GM20431 (cell line): ENCODE data around the gene DYNAP.

Experiments used
- in situ Hi-C: fragments of 300-500 bp; cut with MseI, MboI; formaldehyde crosslinking; loops from one replicate; pipeline ENCODE4 v1.15.0; 2020; ENCODE audit warnings: low sequenced_read_pairs; ENCODE audit not compliant: unreplicated experiment

Gene DYNAP

GRCh38 chr18:54590945-54591344, at the start of gene DYNAP:
Gene DYNAP (plus strand): TSS chr18:54591245. CDS start chr18:54591283, 38 bp downstream.
- in situ Hi-C loops: no loop called here

- in situ Hi-C loops: no loop called here
Observed at GRCh38 chr18:54551590-54551989, 39.5 kb upstream of the DYNAP start.

DNA sequence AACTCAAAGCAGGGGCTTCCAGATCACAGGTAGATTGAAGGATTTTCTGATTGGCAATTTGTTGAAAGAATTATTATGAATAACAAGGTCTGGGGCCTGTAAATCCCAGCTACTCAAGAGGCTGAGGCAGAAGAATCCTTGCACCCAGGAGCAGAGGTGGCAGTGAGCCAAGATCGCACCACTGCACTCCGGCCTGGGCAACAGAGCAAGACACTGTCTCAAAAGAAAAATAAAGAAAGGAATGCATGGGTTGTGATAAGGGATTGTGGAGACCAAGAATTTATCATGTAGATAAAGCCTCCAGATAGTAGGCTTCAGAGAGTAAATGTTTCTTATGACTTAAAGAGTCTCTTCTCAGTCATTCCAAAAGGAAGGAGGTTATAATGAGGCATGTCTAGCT, 35.8 kb upstream of the DYNAP start:
- in situ Hi-C loops: no loop called here

DNA sequence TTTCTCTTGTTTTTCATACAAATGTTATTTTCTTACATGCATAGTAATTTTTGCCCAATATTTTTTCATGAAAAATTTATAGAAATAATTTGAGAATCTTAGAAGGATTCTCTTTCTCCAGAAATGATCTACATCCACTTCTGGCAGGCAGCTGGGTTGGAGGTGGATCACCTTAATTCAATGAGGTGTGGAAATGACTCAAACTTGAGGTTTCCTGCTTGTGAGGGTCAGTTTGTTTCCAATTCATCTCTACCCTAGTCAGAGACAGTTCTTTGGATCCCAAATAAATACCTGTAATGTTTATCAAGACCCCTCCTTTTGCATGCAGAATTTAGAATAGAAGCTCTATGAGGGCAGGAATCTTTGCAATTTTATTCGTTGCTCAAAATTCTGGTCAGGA, 35.0 kb upstream of the DYNAP start:
- in situ Hi-C loops: no loop called here

DNA sequence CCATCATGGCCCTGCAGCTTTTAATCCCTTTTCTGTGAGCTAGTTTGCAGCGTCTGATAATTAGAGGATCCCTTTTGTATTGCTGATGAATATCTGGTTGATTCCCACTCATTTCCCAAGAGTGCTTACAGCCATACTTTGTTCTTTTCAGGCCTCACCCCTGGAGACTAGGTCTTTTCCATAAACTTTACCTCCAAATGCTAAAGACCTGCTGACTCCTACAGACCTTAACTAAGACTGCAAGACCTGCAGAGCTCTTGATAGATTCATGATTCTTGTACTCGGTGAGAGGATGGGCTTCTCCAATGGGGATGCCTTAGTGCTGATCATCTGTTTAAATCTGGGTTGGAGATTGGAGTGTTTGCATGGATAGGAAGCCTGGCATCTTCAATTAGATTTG, 33.1 kb upstream of the DYNAP start:
- in situ Hi-C loops: no loop called here

GRCh38 chr18:54558609-54559585, 32.1 kb upstream of the DYNAP start:
- in situ Hi-C loops: no loop called here

- in situ Hi-C loops: no loop called here
Observed at GRCh38 chr18:54561706-54562267, 29.3 kb upstream of the DYNAP start.

- in situ Hi-C loops: no loop called here
Observed at GRCh38 chr18:54580202-54580729, 10.8 kb upstream of the DYNAP start.

GRCh38 chr18:54584065-54584464, 7.0 kb upstream of the DYNAP start:
- in situ Hi-C loops: no loop called here

DNA sequence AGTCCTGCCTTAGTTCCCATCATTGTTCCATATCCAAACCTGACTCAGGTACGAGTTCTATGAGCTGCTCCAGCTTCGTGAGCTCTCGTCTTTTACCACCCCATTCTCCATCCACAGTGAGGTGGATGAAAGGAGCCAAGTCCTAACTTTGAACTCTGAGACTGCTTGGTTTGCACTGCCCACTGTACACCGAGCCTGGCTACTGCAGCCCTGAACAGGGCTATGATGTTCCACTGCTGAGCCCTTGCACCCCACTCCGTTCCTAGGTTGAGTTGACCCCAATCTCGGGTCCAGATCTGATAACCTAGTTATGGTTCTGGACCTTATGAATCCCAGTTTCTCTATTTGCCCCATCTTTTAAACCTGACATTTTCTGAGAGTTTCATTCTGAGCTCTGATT, 5.3 kb upstream of the DYNAP start:
- in situ Hi-C loops: no loop called here

GRCh38 chr18:54604211-54604610, 13.2 kb downstream of the DYNAP start:
- in situ Hi-C loops: no loop called here

DNA sequence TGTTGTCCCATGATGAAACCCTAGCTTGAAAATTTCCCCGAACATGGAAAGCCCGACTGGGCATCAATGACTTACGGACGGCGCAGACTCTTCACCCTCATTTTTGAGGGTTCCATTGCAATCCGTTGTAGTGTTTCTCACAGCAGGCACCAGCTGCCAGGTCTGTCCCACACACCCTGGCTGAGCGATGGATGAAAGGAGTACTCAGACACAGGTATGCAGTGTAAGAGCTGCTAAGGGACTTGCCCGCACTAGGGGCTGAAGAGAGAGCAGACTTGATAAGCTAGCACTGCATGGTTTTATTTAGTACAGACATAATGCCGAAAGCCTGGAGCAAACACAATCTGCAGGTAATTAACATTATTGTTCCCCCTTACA, 15.8 kb downstream of the DYNAP start:
- in situ Hi-C loops: no loop called here

GRCh38 chr18:54607213-54608027, 16.4 kb downstream of the DYNAP start:
- in situ Hi-C loops: no loop called here

- in situ Hi-C loops: no loop called here
Observed at GRCh38 chr18:54608028-54608642, 17.1 kb downstream of the DYNAP start.

DNA sequence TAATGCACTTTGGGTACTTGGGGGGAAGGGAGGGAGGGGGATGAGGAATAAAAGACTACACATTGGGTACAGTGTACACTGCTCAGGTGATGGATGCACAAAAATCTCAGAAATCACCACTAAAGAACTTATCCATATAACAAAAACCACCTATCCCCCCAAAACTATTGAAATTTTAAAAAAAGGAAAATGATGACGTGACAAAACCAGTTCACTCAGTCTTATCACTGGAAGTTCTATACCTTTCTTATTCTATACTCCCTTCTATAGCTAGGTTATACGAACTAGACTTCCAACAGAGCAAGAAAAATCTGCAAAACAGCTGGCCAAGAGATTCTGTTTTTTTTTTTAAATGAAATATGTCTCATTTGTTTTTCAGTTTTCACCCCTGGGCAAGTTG, 20.8 kb downstream of the DYNAP start:
- in situ Hi-C loops: no loop called here

DNA sequence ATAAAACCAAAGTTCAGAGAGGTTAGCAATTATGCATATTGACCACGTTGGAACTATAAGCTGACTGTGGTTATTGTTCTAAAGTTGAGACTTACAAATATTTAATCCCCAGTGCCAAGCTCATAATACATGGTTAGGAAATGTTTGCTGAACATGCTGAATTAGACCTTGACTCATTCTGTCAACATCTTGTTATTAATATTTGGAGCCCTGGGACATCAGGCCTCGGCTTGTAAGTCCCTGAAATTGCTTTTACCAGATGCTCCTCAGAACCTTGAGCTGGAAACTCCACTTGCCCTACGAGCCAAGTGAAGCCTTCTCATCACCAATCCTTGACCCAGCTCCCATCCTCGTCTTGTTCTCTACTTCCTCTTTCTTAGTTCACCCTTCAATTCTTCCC, 21.2 kb downstream of the DYNAP start:
- in situ Hi-C loops: no loop called here

GRCh38 chr18:54613174-54613573, 22.1 kb downstream of the DYNAP start:
- in situ Hi-C loops: no loop called here

GRCh38 chr18:54616220-54616848, 25.3 kb downstream of the DYNAP start:
- in situ Hi-C loops: no loop called here

DNA sequence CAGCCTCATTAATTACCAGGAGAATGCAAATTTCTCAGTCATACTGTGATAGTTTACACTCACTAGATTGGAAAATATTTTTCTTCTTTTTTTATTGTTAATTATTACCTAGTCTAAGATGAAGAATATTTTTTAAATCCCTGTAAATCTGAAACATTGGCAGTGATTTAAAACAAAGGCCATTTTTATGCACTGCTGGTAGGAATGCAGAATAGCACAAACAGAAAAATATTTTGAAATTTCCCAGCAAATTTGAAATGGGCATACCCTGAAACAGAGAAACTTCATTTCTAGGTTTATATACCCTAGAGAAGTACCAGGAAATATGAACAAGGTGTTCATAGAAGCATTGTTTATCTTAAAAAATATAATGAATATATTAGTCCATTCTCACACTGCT, 31.0 kb downstream of the DYNAP start:
- in situ Hi-C loops: no loop called here

DNA sequence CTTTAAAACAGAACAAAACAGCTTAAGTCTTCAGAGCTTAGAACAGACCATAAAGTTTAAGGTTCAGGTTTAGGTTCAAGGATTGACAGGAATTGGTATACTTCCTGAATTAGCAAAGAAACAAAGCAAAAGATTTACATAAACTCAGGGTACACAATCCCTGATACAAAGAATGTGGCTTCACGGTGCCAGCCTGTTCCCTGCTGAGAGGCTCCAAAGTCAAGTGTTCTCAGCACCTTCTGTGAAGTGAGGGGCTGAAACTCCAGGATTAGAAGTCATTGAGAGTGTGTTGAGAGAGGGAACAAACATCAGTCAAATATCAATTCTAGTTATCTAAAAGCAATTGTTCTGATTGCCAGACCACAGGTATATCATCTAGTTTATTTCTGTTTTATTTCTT, 35.7 kb downstream of the DYNAP start:
- in situ Hi-C loops: no loop called here
